WI38 (cell line): ENCODE data around the gene SOX10.
A peak's percentile ranks its signal among the peaks of the same experiment; 100 is the strongest.

Experiments
- H3K4me3 ChIP-seq: 2 replicates; pipeline ENCODE4 v1.5.1; 2011; ENCODE audit warnings: low read depth, mild to moderate bottlenecking, control low read depth, low read length
- TF ChIP-seq, protein P1 (sequence below): IDR thresholded peaks from 2 replicates; pipeline ENCODE4 v1.5.1; 2012; ENCODE audit warnings: low read depth, mild to moderate bottlenecking, control low read depth, low read length

Gene SOX10

DNA sequence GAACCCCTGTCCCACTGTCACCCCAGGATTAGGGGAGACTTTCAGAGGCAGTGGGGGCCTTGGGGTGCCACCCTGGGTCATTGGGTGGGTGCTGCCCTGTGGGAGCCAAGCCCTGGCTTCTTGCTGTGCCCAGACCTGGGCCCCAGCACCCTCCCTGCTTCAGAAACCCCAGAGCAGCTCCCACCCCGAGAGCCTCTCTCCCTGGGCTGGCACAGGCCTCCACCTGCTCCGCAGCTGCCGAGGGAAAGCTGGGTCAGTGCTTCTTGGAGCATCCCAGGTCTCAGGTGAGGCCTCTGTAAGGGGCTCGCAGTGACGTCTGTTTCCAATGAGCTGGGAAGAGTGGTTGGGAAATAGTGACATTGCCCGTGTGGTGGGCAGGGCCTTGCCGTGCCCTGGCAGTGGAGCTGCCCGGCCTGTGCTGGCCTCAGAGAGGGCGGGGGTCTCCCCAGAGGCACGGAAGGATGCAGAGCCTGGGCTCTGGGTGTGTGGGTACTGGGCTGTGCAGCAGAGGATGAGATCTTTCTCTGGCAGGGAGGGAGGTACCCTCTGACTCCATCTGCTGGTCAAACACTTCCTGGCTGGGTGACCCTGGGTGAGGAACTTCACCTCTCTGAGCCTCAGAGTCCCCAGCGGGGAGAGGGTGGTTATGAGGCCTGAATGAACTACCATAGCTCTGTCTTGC, 53.9 kb downstream of the SOX10 start:
- no peak overlapping the region for H3K4me3 ChIP-seq
- TF ChIP-seq, protein P1, sequence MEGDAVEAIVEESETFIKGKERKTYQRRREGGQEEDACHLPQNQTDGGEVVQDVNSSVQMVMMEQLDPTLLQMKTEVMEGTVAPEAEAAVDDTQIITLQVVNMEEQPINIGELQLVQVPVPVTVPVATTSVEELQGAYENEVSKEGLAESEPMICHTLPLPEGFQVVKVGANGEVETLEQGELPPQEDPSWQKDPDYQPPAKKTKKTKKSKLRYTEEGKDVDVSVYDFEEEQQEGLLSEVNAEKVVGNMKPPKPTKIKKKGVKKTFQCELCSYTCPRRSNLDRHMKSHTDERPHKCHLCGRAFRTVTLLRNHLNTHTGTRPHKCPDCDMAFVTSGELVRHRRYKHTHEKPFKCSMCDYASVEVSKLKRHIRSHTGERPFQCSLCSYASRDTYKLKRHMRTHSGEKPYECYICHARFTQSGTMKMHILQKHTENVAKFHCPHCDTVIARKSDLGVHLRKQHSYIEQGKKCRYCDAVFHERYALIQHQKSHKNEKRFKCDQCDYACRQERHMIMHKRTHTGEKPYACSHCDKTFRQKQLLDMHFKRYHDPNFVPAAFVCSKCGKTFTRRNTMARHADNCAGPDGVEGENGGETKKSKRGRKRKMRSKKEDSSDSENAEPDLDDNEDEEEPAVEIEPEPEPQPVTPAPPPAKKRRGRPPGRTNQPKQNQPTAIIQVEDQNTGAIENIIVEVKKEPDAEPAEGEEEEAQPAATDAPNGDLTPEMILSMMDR: peak; percentile 47

GRCh38 chr22:37929390-37929789, 55.0 kb downstream of the SOX10 start:
- H3K4me3 ChIP-seq: no peak overlapping the region
- TF ChIP-seq, protein P1: no peak

GRCh38 chr22:37927637-37927936, 56.8 kb downstream of the SOX10 start:
- TF ChIP-seq, protein P1: no peak
- no peak overlapping the region for H3K4me3 ChIP-seq

DNA sequence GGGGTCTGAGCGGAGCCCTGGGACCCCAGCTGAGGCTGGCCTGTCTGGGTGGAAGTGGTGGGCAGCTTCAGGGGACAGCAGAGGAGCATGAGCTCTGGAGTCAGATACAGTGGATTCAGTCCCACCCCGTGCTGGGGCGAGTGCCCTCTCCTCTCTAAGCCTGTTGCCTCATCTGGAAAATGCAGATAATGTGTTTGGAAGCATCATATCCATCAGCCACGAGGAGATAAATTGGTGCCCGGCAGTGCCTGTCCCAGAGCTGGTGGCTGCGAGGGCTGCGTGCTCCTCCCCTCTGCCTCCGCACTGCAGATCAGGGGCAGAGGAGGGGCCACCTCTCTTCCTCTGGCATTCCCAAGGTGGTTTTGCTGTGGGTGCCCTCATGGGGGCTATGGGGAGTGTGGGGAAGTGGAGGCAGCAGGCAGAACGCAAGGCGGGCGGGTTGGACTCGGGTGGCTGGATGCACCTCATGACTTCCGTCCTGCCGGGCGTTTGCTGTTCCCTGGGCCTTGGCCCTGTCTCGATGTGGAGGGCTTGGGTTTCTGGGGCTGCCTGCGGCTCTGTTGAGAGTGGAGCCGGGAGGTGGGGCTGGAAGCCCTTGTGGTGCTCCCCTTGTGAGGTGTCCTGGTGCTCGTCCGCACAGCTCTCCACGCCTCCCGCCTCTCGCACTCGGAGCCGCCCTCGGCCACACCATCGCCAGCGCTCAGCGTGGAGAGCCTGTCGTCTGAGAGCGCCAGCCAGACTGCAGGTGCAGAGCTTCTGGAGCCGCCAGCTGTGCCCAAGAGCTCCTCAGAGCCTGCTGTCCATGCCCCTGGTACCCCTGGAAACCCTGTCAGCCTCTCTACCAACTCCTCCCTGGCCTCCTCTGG, 57.4 kb downstream of the SOX10 start:
- no peak overlapping the region for H3K4me3 ChIP-seq
- TF ChIP-seq, protein P1: no peak

DNA sequence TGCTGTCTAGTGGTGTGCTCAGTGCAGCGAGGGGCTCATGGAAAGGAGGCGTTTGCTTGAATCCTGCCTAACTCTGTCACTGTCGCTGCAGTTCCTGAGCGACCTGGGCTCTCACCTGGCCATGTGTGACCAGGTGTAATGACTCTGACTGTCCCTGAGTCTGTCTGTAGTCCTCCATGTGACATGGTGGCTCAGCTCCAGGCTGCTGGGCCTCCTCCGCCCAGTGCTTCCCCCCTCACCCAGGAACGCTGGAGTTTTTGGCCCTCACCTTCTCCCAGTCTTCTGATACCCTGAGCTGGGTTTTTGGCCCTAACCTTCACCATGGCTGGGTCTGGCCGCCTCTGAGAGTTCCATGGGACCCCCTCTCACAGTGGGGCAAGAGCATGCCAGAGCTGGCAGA, 58.0 kb downstream of the SOX10 start:
- H3K4me3 ChIP-seq: no peak overlapping the region
- TF ChIP-seq, protein P1: no peak

DNA sequence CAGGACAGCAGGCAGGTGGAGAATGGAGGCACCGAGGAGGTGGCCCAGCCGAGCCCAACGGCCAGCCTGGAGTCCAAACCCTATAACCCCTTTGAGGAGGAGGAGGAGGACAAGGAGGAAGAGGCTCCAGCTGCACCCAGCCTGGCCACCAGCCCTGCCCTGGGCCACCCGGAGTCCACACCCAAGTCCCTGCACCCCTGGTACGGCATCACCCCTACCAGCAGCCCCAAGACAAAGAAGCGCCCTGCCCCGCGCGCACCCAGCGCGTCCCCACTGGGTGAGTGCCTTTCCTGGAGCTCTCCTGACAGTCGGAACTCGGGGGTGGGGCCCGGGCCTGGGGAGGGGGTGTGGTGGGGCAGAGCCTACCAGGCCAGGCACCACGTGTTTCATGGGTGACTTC, 58.6 kb downstream of the SOX10 start:
- no peak overlapping the region for H3K4me3 ChIP-seq
- TF ChIP-seq, protein P1: no peak

- TF ChIP-seq, protein P1: no peak
- H3K4me3 ChIP-seq: no peak overlapping the region
These were observed 59.0 kb downstream of the SOX10 start for GRCh38 chr22:37925330-37925729.
